Hepatocyte (in vitro differentiated cells): ENCODE data around the gene MFGE8.

Experiments used
- EZH2phosphoT487 ChIP-seq: fragments of 200-600 bp; sonication (generic); IDR thresholded peaks from one replicate; pipeline ENCODE4 v1.6.1; 2018; ENCODE audit warnings: antibody characterized with exemption, mild to moderate bottlenecking, low read depth, moderate library complexity; ENCODE audit not compliant: unreplicated experiment, severe bottlenecking
- TF ChIP-seq, protein P1 (sequence below): fragments of 200-600 bp; sonication (generic); IDR thresholded peaks from 2 replicates; pipeline ENCODE4 v1.5.1; 2016; ENCODE audit warnings: antibody characterized with exemption, mild to moderate bottlenecking; ENCODE audit not compliant: poor library complexity

DNA sequence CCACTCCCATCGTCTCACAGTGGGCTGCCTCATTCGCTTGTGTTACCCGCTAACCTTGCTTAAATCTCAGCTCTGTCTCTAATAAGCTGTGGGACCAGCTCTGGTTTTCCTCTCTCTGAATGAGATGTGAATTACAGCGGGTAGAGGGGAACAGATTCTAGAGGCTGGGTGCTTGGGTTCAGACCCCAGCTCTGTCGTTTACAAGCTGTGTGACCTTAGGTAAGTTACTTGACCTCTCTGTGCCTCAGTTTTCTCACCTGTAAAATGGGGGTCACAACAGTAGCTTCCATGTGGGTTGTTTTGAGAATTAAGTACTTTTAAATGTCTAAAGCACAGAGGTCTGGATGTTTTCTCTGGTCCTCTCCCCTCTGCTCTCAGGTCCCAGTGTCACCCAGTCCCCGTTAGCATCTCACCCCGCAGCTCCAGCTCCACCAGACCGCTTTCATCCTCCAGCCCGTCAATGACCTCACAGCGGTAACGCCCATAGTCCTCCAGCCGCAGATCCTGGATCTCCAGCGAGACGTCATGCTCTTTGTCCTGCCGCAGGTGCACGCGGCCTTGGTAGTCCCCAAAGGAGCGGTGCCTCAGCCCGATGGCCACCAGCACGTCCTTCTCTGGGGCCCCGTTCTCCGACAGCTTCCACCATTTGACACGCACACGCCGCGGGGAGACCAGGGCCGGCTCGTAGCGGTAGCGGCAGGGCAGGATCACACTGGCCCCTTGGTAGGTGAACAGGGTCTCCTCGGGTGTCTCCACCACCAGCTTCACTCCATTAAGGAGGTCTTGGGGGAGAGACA lies 32.0 kb downstream of the MFGE8 start:
- no peak for TF ChIP-seq EZH2phosphoT487
- TF ChIP-seq, protein P1, sequence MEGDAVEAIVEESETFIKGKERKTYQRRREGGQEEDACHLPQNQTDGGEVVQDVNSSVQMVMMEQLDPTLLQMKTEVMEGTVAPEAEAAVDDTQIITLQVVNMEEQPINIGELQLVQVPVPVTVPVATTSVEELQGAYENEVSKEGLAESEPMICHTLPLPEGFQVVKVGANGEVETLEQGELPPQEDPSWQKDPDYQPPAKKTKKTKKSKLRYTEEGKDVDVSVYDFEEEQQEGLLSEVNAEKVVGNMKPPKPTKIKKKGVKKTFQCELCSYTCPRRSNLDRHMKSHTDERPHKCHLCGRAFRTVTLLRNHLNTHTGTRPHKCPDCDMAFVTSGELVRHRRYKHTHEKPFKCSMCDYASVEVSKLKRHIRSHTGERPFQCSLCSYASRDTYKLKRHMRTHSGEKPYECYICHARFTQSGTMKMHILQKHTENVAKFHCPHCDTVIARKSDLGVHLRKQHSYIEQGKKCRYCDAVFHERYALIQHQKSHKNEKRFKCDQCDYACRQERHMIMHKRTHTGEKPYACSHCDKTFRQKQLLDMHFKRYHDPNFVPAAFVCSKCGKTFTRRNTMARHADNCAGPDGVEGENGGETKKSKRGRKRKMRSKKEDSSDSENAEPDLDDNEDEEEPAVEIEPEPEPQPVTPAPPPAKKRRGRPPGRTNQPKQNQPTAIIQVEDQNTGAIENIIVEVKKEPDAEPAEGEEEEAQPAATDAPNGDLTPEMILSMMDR = no peak
